ENCODE measurements around the gene OSBPL7.

The OSBPL7 gene

GRCh38 chr17:47845716-47846075 is 24.1 kb upstream of the OSBPL7 start:
- Histone ChIP-seq H3K36me3 (no peaks in the 10 kb centered on the region), H3K9me3 (no peaks in the 10 kb centered on the region), H3K4me1 (peaks cover 3% of the 10 kb centered on the region; the same call in 1 of the 2 replicates), H3K4me3 (ENCODE audit: low read depth, low read length) (no peak overlapping the region), H3K27me3 (peaks cover 64% of the 10 kb centered on the region)
- no peak for DNase-seq
- TF ChIP-seq, protein P1, sequence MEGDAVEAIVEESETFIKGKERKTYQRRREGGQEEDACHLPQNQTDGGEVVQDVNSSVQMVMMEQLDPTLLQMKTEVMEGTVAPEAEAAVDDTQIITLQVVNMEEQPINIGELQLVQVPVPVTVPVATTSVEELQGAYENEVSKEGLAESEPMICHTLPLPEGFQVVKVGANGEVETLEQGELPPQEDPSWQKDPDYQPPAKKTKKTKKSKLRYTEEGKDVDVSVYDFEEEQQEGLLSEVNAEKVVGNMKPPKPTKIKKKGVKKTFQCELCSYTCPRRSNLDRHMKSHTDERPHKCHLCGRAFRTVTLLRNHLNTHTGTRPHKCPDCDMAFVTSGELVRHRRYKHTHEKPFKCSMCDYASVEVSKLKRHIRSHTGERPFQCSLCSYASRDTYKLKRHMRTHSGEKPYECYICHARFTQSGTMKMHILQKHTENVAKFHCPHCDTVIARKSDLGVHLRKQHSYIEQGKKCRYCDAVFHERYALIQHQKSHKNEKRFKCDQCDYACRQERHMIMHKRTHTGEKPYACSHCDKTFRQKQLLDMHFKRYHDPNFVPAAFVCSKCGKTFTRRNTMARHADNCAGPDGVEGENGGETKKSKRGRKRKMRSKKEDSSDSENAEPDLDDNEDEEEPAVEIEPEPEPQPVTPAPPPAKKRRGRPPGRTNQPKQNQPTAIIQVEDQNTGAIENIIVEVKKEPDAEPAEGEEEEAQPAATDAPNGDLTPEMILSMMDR (IDR thresholded peaks at IDR 0.05; ENCODE audit: low read depth, low read length), result no peak

DNA sequence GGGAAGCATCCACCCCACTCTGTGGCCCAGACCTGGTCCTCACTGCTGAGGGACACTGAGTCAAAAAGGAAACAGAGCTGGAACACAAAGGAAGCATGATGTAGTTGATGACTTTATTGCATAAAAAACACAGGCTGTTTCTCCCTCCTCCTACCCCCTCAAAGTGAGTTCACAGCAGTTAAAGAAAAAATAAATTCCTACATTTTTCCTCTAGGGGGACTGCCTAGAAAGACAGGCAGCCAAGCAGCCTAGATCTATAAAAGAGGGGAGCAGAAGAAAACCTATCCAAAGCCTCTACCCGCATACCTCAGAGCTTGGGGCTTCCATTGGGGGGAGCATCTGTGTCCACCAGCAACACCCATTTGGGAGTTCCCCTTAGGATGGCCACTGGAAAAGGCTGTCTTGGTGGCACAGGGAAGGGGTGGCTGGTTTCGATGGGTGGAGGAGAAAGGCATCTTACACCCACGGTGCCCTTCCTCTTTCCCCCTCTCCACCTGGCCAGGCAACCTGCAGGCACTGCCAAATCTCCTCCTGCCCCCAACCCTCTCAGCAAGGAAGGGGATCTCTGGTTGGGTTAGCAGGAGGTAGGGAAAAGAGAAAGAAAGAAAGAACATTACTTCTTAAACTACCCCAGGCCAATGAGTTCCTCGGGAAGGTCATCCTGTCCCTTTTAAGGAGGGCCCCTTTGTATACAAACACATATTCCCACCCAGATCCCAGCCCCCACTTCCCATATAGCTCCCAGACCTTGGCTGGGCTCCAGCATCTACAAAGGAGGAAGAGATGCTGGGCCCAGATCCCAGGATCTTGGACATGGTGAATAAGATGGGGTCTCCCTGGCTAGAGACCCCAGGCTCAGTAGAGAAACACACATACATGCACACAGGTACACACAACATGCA is 23.5 kb upstream of the OSBPL7 start:
- H3K4me1 ChIP-seq, result peaks cover 3% of the 10 kb centered on the region; the same call in 1 of the 2 replicates
- no peaks in the 10 kb centered on the region for H3K9me3 ChIP-seq
- no peak overlapping the region for H3K4me3 ChIP-seq (ENCODE audit: low read depth, low read length)
- TF ChIP-seq, protein P1 (IDR thresholded peaks at IDR 0.05; ENCODE audit: low read depth, low read length), result peak; percentile 43
- no peak for DNase-seq
- H3K36me3 ChIP-seq, result no peaks in the 10 kb centered on the region
- H3K27me3 ChIP-seq, result peaks cover 58% of the 10 kb centered on the region

DNA sequence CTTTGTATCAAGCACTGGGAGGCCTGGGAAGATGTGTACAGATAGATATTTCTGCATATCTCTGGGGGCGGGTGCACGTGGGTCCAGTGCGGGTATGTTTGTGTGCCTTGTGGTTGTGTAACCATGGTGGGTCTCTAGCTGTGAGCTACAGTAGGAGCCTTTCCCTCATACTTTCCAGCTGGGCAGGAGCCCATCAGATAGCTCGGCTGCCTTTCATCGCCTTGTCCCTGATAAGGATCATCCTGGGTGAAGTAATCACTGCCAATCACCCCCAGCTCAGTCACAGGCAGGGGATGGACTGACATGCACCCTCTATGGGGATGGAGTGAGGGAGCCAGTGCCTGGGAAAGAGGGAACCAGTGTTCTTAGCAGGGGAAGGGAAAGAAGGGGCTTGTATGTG is 22.6 kb upstream of the OSBPL7 start:
- TF ChIP-seq, protein P1 (IDR thresholded peaks at IDR 0.05; ENCODE audit: low read depth, low read length), result no peak
- peaks cover 49% of the 10 kb centered on the region for H3K27me3 ChIP-seq
- no peak for DNase-seq

DNA sequence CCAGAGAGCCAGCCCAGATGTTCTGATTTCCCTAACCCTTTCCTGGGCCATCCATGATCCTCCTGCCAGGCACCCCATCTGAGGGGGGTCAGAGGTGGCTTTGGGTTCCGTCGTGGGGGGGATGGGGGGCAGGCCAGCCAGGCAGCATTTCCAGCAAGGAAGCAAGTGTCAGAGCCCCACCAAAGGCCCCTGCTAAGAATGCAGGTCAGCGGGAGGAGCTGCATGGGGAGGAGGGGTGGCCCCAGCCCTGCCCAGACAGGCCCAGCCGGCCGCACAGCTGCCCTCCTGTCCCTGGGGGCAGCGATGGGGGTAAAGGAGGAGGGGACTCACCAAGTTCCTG is 21.8 kb upstream of the OSBPL7 start:
- Histone ChIP-seq H3K27me3 (peaks cover 41% of the 10 kb centered on the region), H3K9me3 (no peaks in the 10 kb centered on the region), H3K36me3 (no peaks in the 10 kb centered on the region), H3K4me3 (ENCODE audit: low read depth, low read length) (no peak overlapping the region), H3K4me1 (peaks cover 3% of the 10 kb centered on the region; the same call in 1 of the 2 replicates)
- no peak for DNase-seq
- TF ChIP-seq, protein P1 (IDR thresholded peaks at IDR 0.05; ENCODE audit: low read depth, low read length), result no peak

More for the DNA sequence above, 22.6 kb upstream of the OSBPL7 start:
- Histone ChIP-seq H3K9me3 (no peaks in the 10 kb centered on the region), H3K4me1 (peaks cover 3% of the 10 kb centered on the region; the same call in 1 of the 2 replicates), H3K36me3 (no peaks in the 10 kb centered on the region), H3K4me3 (ENCODE audit: low read depth, low read length) (no peak overlapping the region)

- no peak for DNase-seq
- peaks cover 3% of the 10 kb centered on the region; the same call in 1 of the 2 replicates for H3K4me1 ChIP-seq
- H3K9me3 ChIP-seq, result no peaks in the 10 kb centered on the region
- H3K27me3 ChIP-seq, result peaks cover 24% of the 10 kb centered on the region
- H3K4me3 ChIP-seq (ENCODE audit: low read depth, low read length), result peak overlapping the region; percentile 76
- TF ChIP-seq, protein P1 (IDR thresholded peaks at IDR 0.05; ENCODE audit: low read depth, low read length), result no peak
- no peaks in the 10 kb centered on the region for H3K36me3 ChIP-seq
Observed at GRCh38 chr17:47841488-47842291, 20.1 kb upstream of the OSBPL7 start.

Measured in BE2C (cell line).